Measurements from ENCODE around the gene TRIM17. TPM values are rescaled to one million over a fixed set of nuclear protein-coding genes. Genes with fewer than 3 reads are reported as not detected.
A peak's percentile ranks its signal among the peaks of the same experiment; 100 is the strongest.

Gene TRIM17
- total and polyA plus RNA-seq, 9 of the 15 experiments (the other 6 are each of a cell fraction or from before 2014, with no cell fraction given), result not detected

DNA sequence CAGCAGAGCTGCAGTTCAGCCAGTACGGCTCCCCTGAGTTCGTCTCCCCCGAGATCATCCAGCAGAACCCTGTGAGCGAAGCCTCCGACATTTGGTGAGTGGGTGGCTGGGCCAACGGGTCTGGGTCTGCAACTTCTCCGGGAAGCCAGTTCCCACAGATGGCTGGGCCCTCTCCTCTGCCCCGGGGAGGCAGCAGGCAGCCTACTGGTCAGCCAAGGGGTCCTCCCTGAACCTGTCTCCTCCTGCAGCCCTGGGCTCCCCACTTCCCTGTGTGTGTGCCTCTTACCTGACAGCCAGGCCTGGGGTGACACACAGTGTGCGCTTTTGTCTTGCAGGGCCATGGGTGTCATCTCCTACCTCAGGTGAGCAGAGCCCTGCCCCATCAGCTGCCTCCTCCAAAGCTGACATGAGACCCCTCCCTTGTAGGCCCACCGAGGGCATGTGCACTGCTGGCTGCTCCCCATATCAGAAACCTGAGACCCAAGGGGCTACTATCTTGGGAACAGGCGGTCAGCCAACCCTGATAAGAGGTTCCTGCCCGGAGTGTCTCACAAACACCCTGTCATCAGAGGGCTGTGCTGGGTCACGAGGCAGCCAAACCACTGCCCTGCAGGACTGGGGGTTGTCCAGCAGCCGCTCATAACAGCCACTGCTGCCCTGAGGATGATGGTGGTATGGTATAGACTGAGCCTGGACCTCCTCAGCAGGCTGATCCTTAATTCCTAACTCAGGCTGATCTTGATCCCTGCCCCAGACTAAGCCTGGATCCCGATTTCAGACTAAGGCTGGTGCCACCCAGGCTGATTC, 47.7 kb downstream of the TRIM17 start (continued):
- TF ChIP-seq, protein P1, sequence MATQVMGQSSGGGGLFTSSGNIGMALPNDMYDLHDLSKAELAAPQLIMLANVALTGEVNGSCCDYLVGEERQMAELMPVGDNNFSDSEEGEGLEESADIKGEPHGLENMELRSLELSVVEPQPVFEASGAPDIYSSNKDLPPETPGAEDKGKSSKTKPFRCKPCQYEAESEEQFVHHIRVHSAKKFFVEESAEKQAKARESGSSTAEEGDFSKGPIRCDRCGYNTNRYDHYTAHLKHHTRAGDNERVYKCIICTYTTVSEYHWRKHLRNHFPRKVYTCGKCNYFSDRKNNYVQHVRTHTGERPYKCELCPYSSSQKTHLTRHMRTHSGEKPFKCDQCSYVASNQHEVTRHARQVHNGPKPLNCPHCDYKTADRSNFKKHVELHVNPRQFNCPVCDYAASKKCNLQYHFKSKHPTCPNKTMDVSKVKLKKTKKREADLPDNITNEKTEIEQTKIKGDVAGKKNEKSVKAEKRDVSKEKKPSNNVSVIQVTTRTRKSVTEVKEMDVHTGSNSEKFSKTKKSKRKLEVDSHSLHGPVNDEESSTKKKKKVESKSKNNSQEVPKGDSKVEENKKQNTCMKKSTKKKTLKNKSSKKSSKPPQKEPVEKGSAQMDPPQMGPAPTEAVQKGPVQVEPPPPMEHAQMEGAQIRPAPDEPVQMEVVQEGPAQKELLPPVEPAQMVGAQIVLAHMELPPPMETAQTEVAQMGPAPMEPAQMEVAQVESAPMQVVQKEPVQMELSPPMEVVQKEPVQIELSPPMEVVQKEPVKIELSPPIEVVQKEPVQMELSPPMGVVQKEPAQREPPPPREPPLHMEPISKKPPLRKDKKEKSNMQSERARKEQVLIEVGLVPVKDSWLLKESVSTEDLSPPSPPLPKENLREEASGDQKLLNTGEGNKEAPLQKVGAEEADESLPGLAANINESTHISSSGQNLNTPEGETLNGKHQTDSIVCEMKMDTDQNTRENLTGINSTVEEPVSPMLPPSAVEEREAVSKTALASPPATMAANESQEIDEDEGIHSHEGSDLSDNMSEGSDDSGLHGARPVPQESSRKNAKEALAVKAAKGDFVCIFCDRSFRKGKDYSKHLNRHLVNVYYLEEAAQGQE (IDR thresholded peaks at IDR 0.05; ENCODE audit: borderline replicate concordance), result peak; percentile 51
- TF ChIP-seq, protein P1 (CRISPR knock-in tag; IDR thresholded peaks at IDR 0.05; ENCODE audit: low read depth), result no peak; the same call in 1 of the 2 replicates
- TF ChIP-seq ZNF583 (CRISPR knock-in tag; IDR thresholded peaks at IDR 0.05) (peak; percentile 90; the same call in 1 of the 2 replicates), NELFE (IDR thresholded peaks at IDR 0.05; ENCODE audit: insufficient read depth, insufficient read length) (no peak), HDAC1 (IDR thresholded peaks at IDR 0.05) (peak in 1 of 2 experiments; percentile 83; a peak in 2 of 4 replicates), NCOR1 (IDR thresholded peaks at IDR 0.05) (peak; percentile 95), U2AF2 (optimal IDR thresholded peaks at IDR 0.05; ENCODE audit: low read depth, low read length) (no peak), ETS2 (tag; IDR thresholded peaks at IDR 0.05; ENCODE audit: borderline replicate concordance, poor library complexity, severe bottlenecking) (no peak), ZNF324 (CRISPR knock-in tag; IDR thresholded peaks at IDR 0.05) (no peak), PTTG1 (tag; IDR thresholded peaks at IDR 0.05; ENCODE audit: low read depth) (no peak), ZNF699 (CRISPR knock-in tag; IDR thresholded peaks at IDR 0.05; ENCODE audit: insufficient replicate concordance) (no peak), DMBX1 (CRISPR knock-in tag; IDR thresholded peaks at IDR 0.05; ENCODE audit: borderline replicate concordance) (peak; percentile 93), SMARCA5 (IDR thresholded peaks at IDR 0.05) (peak; percentile 56; the same call in 1 of the 2 replicates), ZNF175 (CRISPR knock-in tag; IDR thresholded peaks at IDR 0.05; ENCODE audit: low read depth) (peak; percentile 65; the same call in 1 of the 2 replicates)
- TF ChIP-seq, protein P2, sequence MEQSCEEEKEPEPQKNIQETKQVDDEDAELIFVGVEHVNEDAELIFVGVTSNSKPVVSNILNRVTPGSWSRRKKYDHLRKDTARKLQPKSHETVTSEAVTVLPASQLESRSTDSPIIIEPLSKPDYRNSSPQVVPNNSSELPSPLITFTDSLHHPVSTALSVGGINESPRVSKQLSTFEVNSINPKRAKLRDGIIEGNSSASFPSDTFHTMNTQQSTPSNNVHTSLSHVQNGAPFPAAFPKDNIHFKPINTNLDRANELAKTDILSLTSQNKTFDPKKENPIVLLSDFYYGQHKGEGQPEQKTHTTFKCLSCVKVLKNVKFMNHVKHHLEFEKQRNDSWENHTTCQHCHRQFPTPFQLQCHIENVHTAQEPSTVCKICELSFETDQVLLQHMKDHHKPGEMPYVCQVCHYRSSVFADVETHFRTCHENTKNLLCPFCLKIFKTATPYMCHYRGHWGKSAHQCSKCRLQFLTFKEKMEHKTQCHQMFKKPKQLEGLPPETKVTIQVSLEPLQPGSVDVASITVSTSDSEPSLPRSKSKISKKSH (CRISPR knock-in tag; IDR thresholded peaks at IDR 0.05), result no peak

Measured in K562 (cell line).